ENCODE data around the gene IFTAP. TPM values are rescaled to one million over a fixed set of nuclear protein-coding genes. Genes with fewer than 3 reads are reported as not detected.

Gene IFTAP
- total RNA-seq, 2 experiments from 2014 or later, result not detected

DNA sequence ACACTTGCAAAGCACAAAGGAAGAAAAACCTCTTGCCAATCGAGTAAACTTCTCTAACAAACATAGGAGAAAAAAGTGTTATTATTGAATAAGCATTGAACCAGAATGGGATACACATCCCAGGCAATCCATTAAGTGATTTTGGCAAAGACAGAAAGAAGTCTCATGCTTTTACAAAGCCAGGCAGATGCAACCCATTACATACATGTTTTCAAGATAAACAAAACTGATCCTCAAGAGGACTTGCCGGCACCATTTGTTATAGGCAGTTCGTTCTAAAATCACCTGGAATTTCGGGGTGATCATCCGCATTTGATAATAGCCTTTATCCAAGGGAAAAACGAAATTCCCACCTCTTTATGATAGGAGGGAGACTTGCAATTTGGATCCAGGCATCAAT, 101.3 kb downstream of the IFTAP start:
- Histone ChIP-seq H3K4me2 (ENCODE audit: low read length) (no peak overlapping the region), H3K9me2 (ENCODE audit: insufficient read depth, low read length) (no peaks in the 10 kb centered on the region), H3K36me3 (ENCODE audit: insufficient read depth, low read length) (no peaks in the 10 kb centered on the region), H3K4me3 (ENCODE audit: low read depth, low read length, poor library complexity, severe bottlenecking) (no peak overlapping the region), H2AFZ (ENCODE audit: low read length) (no peak overlapping the region), H4K20me1 (ENCODE audit: insufficient read depth, low read length) (no peaks in the 10 kb centered on the region), H3K27ac (ENCODE audit: low read depth, low read length, poor library complexity, severe bottlenecking) (no peak overlapping the region), H3K9me3 (ENCODE audit: low read length) (no peaks in the 10 kb centered on the region), H3K79me2 (ENCODE audit: insufficient read depth, low read depth, low read length) (no peaks in the 10 kb centered on the region), H3K4me1 (ENCODE audit: insufficient read depth, low read length, poor library complexity, severe bottlenecking) (no peaks in the 10 kb centered on the region)
- intact Hi-C loops (cut with micrococcal nuclease; ENCODE audit: unreplicated experiment), result no loop called here
- ChIA-PET POLR2A (interaction anchor here (0.7 kb wide), 3 partner anchors 24 to 55 kb away, joined by 3 to 4 read pairs (median 3); no protein-coding TSS in a partner anchor), CTCF (ENCODE audit: unreplicated experiment) (no interaction called here)
- DNase-seq (ENCODE audit: low spot score), result no peak
- no TSS peak for BruUV-seq (replicated peaks)
- TF ChIP-seq EZH2phosphoT487 (IDR thresholded peaks at IDR 0.05; ENCODE audit: borderline replicate concordance, low read depth, low read length), result no peak
- TF ChIP-seq, protein P1, sequence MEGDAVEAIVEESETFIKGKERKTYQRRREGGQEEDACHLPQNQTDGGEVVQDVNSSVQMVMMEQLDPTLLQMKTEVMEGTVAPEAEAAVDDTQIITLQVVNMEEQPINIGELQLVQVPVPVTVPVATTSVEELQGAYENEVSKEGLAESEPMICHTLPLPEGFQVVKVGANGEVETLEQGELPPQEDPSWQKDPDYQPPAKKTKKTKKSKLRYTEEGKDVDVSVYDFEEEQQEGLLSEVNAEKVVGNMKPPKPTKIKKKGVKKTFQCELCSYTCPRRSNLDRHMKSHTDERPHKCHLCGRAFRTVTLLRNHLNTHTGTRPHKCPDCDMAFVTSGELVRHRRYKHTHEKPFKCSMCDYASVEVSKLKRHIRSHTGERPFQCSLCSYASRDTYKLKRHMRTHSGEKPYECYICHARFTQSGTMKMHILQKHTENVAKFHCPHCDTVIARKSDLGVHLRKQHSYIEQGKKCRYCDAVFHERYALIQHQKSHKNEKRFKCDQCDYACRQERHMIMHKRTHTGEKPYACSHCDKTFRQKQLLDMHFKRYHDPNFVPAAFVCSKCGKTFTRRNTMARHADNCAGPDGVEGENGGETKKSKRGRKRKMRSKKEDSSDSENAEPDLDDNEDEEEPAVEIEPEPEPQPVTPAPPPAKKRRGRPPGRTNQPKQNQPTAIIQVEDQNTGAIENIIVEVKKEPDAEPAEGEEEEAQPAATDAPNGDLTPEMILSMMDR (conservative IDR thresholded peaks at IDR 0.05; ENCODE audit: low read length), result no peak

- intact Hi-C loops (cut with micrococcal nuclease; ENCODE audit: unreplicated experiment), result no loop called here
- CTCF ChIA-PET (ENCODE audit: unreplicated experiment), result no interaction called here
- Histone ChIP-seq H3K27ac (ENCODE audit: low read depth, low read length, poor library complexity, severe bottlenecking) (no peak overlapping the region), H3K36me3 (ENCODE audit: insufficient read depth, low read length) (no peaks in the 10 kb centered on the region), H3K9me3 (ENCODE audit: low read length) (no peaks in the 10 kb centered on the region), H3K4me1 (ENCODE audit: insufficient read depth, low read length, poor library complexity, severe bottlenecking) (no peaks in the 10 kb centered on the region), H3K4me2 (ENCODE audit: low read length) (no peak overlapping the region), H2AFZ (ENCODE audit: low read length) (no peak overlapping the region), H3K4me3 (ENCODE audit: low read depth, low read length, poor library complexity, severe bottlenecking) (no peak overlapping the region), H3K79me2 (ENCODE audit: insufficient read depth, low read depth, low read length) (no peaks in the 10 kb centered on the region), H3K9me2 (ENCODE audit: insufficient read depth, low read length) (no peaks in the 10 kb centered on the region), H4K20me1 (ENCODE audit: insufficient read depth, low read length) (no peaks in the 10 kb centered on the region)
- no peak for DNase-seq (ENCODE audit: low spot score)
- no peak for TF ChIP-seq EZH2phosphoT487 (IDR thresholded peaks at IDR 0.05; ENCODE audit: borderline replicate concordance, low read depth, low read length)
- TF ChIP-seq, protein P1 (conservative IDR thresholded peaks at IDR 0.05; ENCODE audit: low read length), result no peak
- POLR2A ChIA-PET, result no interaction called here
- no TSS peak for BruUV-seq (replicated peaks)
Observed at GRCh38 chr11:36696550-36696949, 102.2 kb downstream of the IFTAP start.

GRCh38 chr11:36699271-36699670, 105.0 kb downstream of the IFTAP start:
- Histone ChIP-seq H2AFZ (ENCODE audit: low read length) (no peak overlapping the region), H3K27ac (ENCODE audit: low read depth, low read length, poor library complexity, severe bottlenecking) (no peak overlapping the region), H3K36me3 (ENCODE audit: insufficient read depth, low read length) (no peaks in the 10 kb centered on the region), H3K4me2 (ENCODE audit: low read length) (no peak overlapping the region), H3K9me3 (ENCODE audit: low read length) (no peaks in the 10 kb centered on the region), H3K4me1 (ENCODE audit: insufficient read depth, low read length, poor library complexity, severe bottlenecking) (no peaks in the 10 kb centered on the region), H3K9me2 (ENCODE audit: insufficient read depth, low read length) (no peaks in the 10 kb centered on the region), H3K79me2 (ENCODE audit: insufficient read depth, low read depth, low read length) (no peaks in the 10 kb centered on the region), H4K20me1 (ENCODE audit: insufficient read depth, low read length) (no peaks in the 10 kb centered on the region), H3K4me3 (ENCODE audit: low read depth, low read length, poor library complexity, severe bottlenecking) (no peak overlapping the region)
- DNase-seq (ENCODE audit: low spot score), result no peak
- intact Hi-C loops (cut with micrococcal nuclease; ENCODE audit: unreplicated experiment), result no loop called here
- ChIA-PET POLR2A (no interaction called here), CTCF (ENCODE audit: unreplicated experiment) (no interaction called here)
- no TSS peak for BruUV-seq (replicated peaks)
- TF ChIP-seq, protein P1 (conservative IDR thresholded peaks at IDR 0.05; ENCODE audit: low read length), result no peak
- no peak for TF ChIP-seq EZH2phosphoT487 (IDR thresholded peaks at IDR 0.05; ENCODE audit: borderline replicate concordance, low read depth, low read length)

All from OCI-LY7 (cell line).